ENCODE results near the gene PRKCH. TPM values are rescaled to one million over a fixed set of nuclear protein-coding genes. Genes with fewer than 3 reads are reported as not detected.

The PRKCH gene
- total and polyA plus RNA-seq, 10 of the 15 experiments (the other 5 are each of a cell fraction or from before 2014, with no cell fraction given), result 10.7 to 140 (median 33.2) TPM

DNA sequence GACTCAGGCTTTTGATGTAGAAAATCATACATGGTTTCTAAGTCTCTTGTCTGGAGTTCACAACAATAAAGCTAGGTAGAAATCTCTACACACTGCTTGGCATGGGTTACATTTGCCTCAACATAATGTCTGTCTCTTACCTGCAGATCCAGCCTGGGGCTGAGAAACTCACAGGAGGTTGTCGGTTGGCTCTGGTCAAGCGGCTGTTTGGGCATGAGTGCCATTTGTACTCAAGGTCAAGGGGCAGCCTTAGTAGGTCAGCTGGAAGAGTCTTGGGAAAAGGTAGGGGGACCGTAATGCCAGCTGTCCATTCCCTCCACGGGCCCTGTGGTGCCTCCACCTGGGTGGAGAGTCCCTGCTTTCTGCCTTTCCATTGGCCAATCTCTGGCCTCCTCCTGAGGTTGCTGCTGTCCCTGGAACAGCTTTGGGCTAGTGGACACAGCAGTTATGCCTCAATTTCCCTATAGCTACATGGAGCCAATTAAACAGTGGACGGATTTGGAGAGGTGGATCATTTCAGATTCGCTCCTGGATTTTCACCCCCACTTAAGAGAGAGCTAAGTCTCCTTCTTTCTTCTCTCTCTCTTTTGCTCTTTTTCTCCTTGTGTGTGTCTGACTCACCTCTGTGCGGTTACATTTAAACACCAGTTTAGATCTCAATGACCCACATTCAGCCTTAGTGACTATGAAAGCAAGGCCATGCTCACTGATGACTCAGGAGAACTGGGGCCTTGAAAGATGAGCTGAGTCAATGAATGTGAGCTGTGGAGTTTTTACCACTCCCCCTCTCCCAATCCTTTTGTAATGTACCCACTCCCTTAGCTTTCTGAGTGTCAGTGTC lies 241.2 kb downstream of the PRKCH start:
- RAD21 ChIA-PET (ENCODE audit: unreplicated experiment), result interaction anchor here (1.1 kb wide), 1 partner anchor 167 kb away, joined by 3 read pairs; no protein-coding TSS in a partner anchor
- FAIRE-seq (no peak), ATAC-seq (peak; percentile 23; the same call in 2 of the 3 replicates), DNase-seq (ENCODE audit: low read depth, low spot score) (no peak)
- Histone ChIP-seq H4K20me1 (ENCODE audit: control insufficient read depth, insufficient read depth) (no peaks in the 10 kb centered on the region), H3K4me3 (no peak overlapping the region), H3K79me2 (ENCODE audit: control insufficient read depth, insufficient read depth, low read length) (no peaks in the 10 kb centered on the region), H3K9me3 (replicated peaks; ENCODE audit: control insufficient read depth, insufficient read depth, low read length) (no peaks in the 10 kb centered on the region; the same call in 2 of the 3 replicates), H3K36me3 (ENCODE audit: control insufficient read depth in 2 of 2, insufficient read depth in 2 of 2, low read length in 1 of 2) (no peaks in the 10 kb centered on the region), H3K27me3 (replicated peaks in 1 of 2; ENCODE audit: control insufficient read depth in 2 of 2, insufficient read depth in 2 of 2, low read length in 1 of 2) (no peaks in the 10 kb centered on the region), H3K27ac (ENCODE audit: control insufficient read depth, insufficient read depth) (no peak overlapping the region), H3K9ac (ENCODE audit: control insufficient read depth, insufficient read depth, low read length) (no peak overlapping the region), H2AFZ (ENCODE audit: control insufficient read depth, low read depth, low read length) (no peak overlapping the region), H3K4me1 (ENCODE audit: control insufficient read depth, insufficient read depth, low read length) (peaks cover 8% of the 10 kb centered on the region), H3K4me2 (ENCODE audit: control insufficient read depth, insufficient read depth) (no peak overlapping the region)
- intact Hi-C loops (cut with micrococcal nuclease; ENCODE audit: unreplicated experiment), result no loop called here
- no peak for TF ChIP-seq ATF7 (IDR thresholded peaks at IDR 0.05; ENCODE audit: low read depth)
- TF ChIP-seq EZH2 (IDR thresholded peaks at IDR 0.05; ENCODE audit: borderline replicate concordance, control insufficient read depth, low read depth, low read length), result no peak
- TF ChIP-seq, protein P1, sequence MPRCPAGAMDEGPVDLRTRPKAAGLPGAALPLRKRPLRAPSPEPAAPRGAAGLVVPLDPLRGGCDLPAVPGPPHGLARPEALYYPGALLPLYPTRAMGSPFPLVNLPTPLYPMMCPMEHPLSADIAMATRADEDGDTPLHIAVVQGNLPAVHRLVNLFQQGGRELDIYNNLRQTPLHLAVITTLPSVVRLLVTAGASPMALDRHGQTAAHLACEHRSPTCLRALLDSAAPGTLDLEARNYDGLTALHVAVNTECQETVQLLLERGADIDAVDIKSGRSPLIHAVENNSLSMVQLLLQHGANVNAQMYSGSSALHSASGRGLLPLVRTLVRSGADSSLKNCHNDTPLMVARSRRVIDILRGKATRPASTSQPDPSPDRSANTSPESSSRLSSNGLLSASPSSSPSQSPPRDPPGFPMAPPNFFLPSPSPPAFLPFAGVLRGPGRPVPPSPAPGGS (IDR thresholded peaks at IDR 0.05; ENCODE audit: borderline replicate concordance, insufficient read depth, low read depth, low read length, poor library complexity, severe bottlenecking), result peak; percentile 63
- TF ChIP-seq BRCA1 (IDR thresholded peaks at IDR 0.05; ENCODE audit: low read depth, low read length), result no peak
- TF ChIP-seq RB1 (IDR thresholded peaks at IDR 0.05; ENCODE audit: borderline replicate concordance), result no peak
- TF ChIP-seq NR2F1 (conservative IDR thresholded peaks at IDR 0.05), result no peak
- TF ChIP-seq, protein P2, sequence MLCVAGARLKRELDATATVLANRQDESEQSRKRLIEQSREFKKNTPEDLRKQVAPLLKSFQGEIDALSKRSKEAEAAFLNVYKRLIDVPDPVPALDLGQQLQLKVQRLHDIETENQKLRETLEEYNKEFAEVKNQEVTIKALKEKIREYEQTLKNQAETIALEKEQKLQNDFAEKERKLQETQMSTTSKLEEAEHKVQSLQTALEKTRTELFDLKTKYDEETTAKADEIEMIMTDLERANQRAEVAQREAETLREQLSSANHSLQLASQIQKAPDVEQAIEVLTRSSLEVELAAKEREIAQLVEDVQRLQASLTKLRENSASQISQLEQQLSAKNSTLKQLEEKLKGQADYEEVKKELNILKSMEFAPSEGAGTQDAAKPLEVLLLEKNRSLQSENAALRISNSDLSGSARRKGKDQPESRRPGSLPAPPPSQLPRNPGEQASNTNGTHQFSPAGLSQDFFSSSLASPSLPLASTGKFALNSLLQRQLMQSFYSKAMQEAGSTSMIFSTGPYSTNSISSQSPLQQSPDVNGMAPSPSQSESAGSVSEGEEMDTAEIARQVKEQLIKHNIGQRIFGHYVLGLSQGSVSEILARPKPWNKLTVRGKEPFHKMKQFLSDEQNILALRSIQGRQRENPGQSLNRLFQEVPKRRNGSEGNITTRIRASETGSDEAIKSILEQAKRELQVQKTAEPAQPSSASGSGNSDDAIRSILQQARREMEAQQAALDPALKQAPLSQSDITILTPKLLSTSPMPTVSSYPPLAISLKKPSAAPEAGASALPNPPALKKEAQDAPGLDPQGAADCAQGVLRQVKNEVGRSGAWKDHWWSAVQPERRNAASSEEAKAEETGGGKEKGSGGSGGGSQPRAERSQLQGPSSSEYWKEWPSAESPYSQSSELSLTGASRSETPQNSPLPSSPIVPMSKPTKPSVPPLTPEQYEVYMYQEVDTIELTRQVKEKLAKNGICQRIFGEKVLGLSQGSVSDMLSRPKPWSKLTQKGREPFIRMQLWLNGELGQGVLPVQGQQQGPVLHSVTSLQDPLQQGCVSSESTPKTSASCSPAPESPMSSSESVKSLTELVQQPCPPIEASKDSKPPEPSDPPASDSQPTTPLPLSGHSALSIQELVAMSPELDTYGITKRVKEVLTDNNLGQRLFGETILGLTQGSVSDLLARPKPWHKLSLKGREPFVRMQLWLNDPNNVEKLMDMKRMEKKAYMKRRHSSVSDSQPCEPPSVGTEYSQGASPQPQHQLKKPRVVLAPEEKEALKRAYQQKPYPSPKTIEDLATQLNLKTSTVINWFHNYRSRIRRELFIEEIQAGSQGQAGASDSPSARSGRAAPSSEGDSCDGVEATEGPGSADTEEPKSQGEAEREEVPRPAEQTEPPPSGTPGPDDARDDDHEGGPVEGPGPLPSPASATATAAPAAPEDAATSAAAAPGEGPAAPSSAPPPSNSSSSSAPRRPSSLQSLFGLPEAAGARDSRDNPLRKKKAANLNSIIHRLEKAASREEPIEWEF (IDR thresholded peaks at IDR 0.05; ENCODE audit: insufficient replicate concordance, low read depth, low read length), result no peak
- no peak for TF ChIP-seq IKZF2 (IDR thresholded peaks at IDR 0.05)
- TF ChIP-seq SREBF1 (IDR thresholded peaks at IDR 0.05; ENCODE audit: low read length), result no peak
- no peak for TF ChIP-seq ZNF384 (IDR thresholded peaks at IDR 0.05; ENCODE audit: borderline replicate concordance, low read depth, low read length)
- no peak for TF ChIP-seq HDGF (IDR thresholded peaks at IDR 0.05)
- TF ChIP-seq FOS (IDR thresholded peaks at IDR 0.05; ENCODE audit: borderline replicate concordance, extremely low read depth, insufficient read length), result no peak
- 0 out of 2 replicates have a peak, but pooled peaks have one; percentile 23 for TF ChIP-seq BACH1 (IDR thresholded peaks at IDR 0.05; ENCODE audit: borderline replicate concordance)
- POLR2A ChIA-PET, result interaction anchor here (0.5 to 0.9 kb wide), 2 partner anchors 9 to 10 kb away, joined by 4 read pairs; no protein-coding TSS in a partner anchor
- SMC1A ChIA-PET (ENCODE audit: uncharacterized antibody, unreplicated experiment), result interaction anchor here (0.7 to 1.3 kb wide), 4 partner anchors 11 to 199 kb away, joined by 3 to 6 read pairs (median 4); no protein-coding TSS in a partner anchor
- 89% methylated on average over 7 of the region's 7 CpGs for WGBS (ENCODE audit: insufficient coverage, insufficient replicate concordance, low lambda C conversion rate, missing lambda C conversion rate)
- in situ Hi-C loops (cut with MboI), result no loop called here
- no TSS peak for BruUV-seq (replicated peaks)
- CTCF ChIA-PET, result interaction anchor here (0.6 to 1.3 kb wide), 5 partner anchors 11 to 166 kb away, joined by 3 to 4 read pairs (median 3); no protein-coding TSS in a partner anchor

Measured in GM12878 (cell line).